ENCODE measurements around the gene TMCO4.

TMCO4 gene

GRCh38 chr1:19819701-19820100, 20.0 kb upstream of the TMCO4 start:
- no peak for TF ChIP-seq NFIC (IDR thresholded peaks at IDR 0.05)
- no peak for TF ChIP-seq EP300 (IDR thresholded peaks at IDR 0.05; ENCODE audit: borderline replicate concordance)

- no peak for TF ChIP-seq EGR1 (IDR thresholded peaks at IDR 0.05)
- TF ChIP-seq MAX (IDR thresholded peaks at IDR 0.05), result no peak
- no peak for TF ChIP-seq NFIC (IDR thresholded peaks at IDR 0.05)
- TF ChIP-seq CEBPB (IDR thresholded peaks at IDR 0.05), result no peak
- TF ChIP-seq REST (IDR thresholded peaks at IDR 0.05; ENCODE audit: low read depth), result no peak
- TF ChIP-seq RAD21 (IDR thresholded peaks at IDR 0.05; ENCODE audit: low read depth), result no peak
- no peak for TF ChIP-seq EP300 (IDR thresholded peaks at IDR 0.05; ENCODE audit: borderline replicate concordance)
- TF ChIP-seq CREB1 (IDR thresholded peaks at IDR 0.05; ENCODE audit: low read depth), result no peak
- TF ChIP-seq TEAD4 (IDR thresholded peaks at IDR 0.05), result no peak
- no peak for TF ChIP-seq FOXM1 (IDR thresholded peaks at IDR 0.05; ENCODE audit: borderline replicate concordance, low read depth)
- TF ChIP-seq TCF12 (IDR thresholded peaks at IDR 0.05; ENCODE audit: low read depth), result no peak
- no peak for TF ChIP-seq YY1 (IDR thresholded peaks at IDR 0.05; ENCODE audit: low read depth)
Measured at GRCh38 chr1:19818324-19818723, 18.6 kb upstream of the TMCO4 start.

- TF ChIP-seq NFIC (IDR thresholded peaks at IDR 0.05) (no peak), CEBPB (IDR thresholded peaks at IDR 0.05) (no peak), TAF1 (IDR thresholded peaks at IDR 0.05; ENCODE audit: low read depth) (no peak), USF1 (IDR thresholded peaks at IDR 0.05) (no peak), REST (IDR thresholded peaks at IDR 0.05; ENCODE audit: low read depth) (no peak), YY1 (IDR thresholded peaks at IDR 0.05; ENCODE audit: low read depth) (no peak), TCF12 (IDR thresholded peaks at IDR 0.05; ENCODE audit: low read depth) (no peak), MAX (IDR thresholded peaks at IDR 0.05) (no peak), ZBTB7A (IDR thresholded peaks at IDR 0.05; ENCODE audit: low read depth) (no peak), EP300 (IDR thresholded peaks at IDR 0.05; ENCODE audit: borderline replicate concordance) (no peak), RAD21 (IDR thresholded peaks at IDR 0.05; ENCODE audit: low read depth) (no peak), CREB1 (IDR thresholded peaks at IDR 0.05; ENCODE audit: low read depth) (no peak), EGR1 (IDR thresholded peaks at IDR 0.05) (no peak), TEAD4 (IDR thresholded peaks at IDR 0.05) (no peak), FOXM1 (IDR thresholded peaks at IDR 0.05; ENCODE audit: borderline replicate concordance, low read depth) (no peak)
Measured at GRCh38 chr1:19817160-19817559, 17.4 kb upstream of the TMCO4 start.

GRCh38 chr1:19815801-19816736, 16.4 kb upstream of the TMCO4 start:
- TF ChIP-seq TCF12 (IDR thresholded peaks at IDR 0.05; ENCODE audit: low read depth) (no peak), EP300 (IDR thresholded peaks at IDR 0.05; ENCODE audit: borderline replicate concordance) (no peak), MAX (IDR thresholded peaks at IDR 0.05) (no peak), RAD21 (IDR thresholded peaks at IDR 0.05; ENCODE audit: low read depth) (no peak), NFIC (IDR thresholded peaks at IDR 0.05) (no peak), YY1 (IDR thresholded peaks at IDR 0.05; ENCODE audit: low read depth) (no peak), EGR1 (IDR thresholded peaks at IDR 0.05) (no peak), TEAD4 (IDR thresholded peaks at IDR 0.05) (no peak), CREB1 (IDR thresholded peaks at IDR 0.05; ENCODE audit: low read depth) (no peak), FOXM1 (IDR thresholded peaks at IDR 0.05; ENCODE audit: borderline replicate concordance, low read depth) (no peak), ZBTB7A (IDR thresholded peaks at IDR 0.05; ENCODE audit: low read depth) (no peak), TAF1 (IDR thresholded peaks at IDR 0.05; ENCODE audit: low read depth) (no peak), CEBPB (IDR thresholded peaks at IDR 0.05) (no peak), USF1 (IDR thresholded peaks at IDR 0.05) (no peak), REST (IDR thresholded peaks at IDR 0.05; ENCODE audit: low read depth) (no peak)
